Measurements from ENCODE around the gene ADRA1B.

Gene ADRA1B

DNA sequence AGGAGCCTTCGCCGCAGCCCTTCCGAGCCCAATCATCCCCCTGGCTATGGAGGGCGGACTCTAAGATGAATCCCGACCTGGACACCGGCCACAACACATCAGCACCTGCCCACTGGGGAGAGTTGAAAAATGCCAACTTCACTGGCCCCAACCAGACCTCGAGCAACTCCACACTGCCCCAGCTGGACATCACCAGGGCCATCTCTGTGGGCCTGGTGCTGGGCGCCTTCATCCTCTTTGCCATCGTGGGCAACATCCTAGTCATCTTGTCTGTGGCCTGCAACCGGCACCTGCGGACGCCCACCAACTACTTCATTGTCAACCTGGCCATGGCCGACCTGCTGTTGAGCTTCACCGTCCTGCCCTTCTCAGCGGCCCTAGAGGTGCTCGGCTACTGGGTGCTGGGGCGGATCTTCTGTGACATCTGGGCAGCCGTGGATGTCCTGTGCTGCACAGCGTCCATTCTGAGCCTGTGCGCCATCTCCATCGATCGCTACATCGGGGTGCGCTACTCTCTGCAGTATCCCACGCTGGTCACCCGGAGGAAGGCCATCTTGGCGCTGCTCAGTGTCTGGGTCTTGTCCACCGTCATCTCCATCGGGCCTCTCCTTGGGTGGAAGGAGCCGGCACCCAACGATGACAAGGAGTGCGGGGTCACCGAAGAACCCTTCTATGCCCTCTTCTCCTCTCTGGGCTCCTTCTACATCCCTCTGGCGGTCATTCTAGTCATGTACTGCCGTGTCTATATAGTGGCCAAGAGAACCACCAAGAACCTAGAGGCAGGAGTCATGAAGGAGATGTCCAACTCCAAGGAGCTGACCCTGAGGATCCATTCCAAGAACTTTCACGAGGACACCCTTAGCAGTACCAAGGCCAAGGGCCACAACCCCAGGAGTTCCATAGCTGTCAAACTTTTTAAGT, 819 bp downstream of the ADRA1B start:
- peak overlapping the region; percentile 34 for H3K4me3 ChIP-seq (ENCODE audit: control insufficient read depth, low read depth, low read length)
- TF ChIP-seq, protein P1, sequence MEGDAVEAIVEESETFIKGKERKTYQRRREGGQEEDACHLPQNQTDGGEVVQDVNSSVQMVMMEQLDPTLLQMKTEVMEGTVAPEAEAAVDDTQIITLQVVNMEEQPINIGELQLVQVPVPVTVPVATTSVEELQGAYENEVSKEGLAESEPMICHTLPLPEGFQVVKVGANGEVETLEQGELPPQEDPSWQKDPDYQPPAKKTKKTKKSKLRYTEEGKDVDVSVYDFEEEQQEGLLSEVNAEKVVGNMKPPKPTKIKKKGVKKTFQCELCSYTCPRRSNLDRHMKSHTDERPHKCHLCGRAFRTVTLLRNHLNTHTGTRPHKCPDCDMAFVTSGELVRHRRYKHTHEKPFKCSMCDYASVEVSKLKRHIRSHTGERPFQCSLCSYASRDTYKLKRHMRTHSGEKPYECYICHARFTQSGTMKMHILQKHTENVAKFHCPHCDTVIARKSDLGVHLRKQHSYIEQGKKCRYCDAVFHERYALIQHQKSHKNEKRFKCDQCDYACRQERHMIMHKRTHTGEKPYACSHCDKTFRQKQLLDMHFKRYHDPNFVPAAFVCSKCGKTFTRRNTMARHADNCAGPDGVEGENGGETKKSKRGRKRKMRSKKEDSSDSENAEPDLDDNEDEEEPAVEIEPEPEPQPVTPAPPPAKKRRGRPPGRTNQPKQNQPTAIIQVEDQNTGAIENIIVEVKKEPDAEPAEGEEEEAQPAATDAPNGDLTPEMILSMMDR (IDR thresholded peaks at IDR 0.05; ENCODE audit: control insufficient read depth, insufficient read depth, low read depth, low read length, missing control alignments): peak; percentile 31
- DNase-seq (ENCODE audit: low read depth): no peak

GRCh38 chr5:159917994-159918393, 1.7 kb downstream of the ADRA1B start:
- TF ChIP-seq, protein P1 (IDR thresholded peaks at IDR 0.05; ENCODE audit: control insufficient read depth, insufficient read depth, low read depth, low read length, missing control alignments): no peak
- DNase-seq (ENCODE audit: low read depth): no peak
- no peak overlapping the region for H3K4me3 ChIP-seq (ENCODE audit: control insufficient read depth, low read depth, low read length)

- DNase-seq (ENCODE audit: low read depth): no peak
- TF ChIP-seq, protein P1 (IDR thresholded peaks at IDR 0.05; ENCODE audit: control insufficient read depth, insufficient read depth, low read depth, low read length, missing control alignments): no peak
- no peak overlapping the region for H3K4me3 ChIP-seq (ENCODE audit: control insufficient read depth, low read depth, low read length)
Measured at GRCh38 chr5:159921721-159922120, 5.4 kb downstream of the ADRA1B start.

DNA sequence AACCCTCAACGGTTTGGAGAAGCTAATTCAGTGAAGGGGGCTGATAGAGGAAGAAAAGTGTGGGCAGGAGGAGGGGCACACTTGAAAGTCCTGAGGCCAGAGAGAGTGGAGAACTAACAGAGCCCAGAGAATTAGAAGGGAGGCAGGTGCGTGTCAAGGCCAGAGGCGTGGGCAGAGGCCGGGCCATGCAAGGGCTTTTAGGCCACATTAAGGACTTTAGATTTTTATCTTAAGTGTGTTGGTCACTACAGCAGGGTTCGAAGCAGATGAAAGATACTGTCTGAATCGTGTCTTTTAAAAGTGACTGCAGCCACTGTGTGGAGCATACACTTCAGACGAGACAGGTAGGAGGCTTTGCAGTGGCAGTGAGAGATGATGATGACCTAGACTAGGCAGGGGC, 6.7 kb downstream of the ADRA1B start:
- TF ChIP-seq, protein P1 (IDR thresholded peaks at IDR 0.05; ENCODE audit: control insufficient read depth, insufficient read depth, low read depth, low read length, missing control alignments): no peak
- no peak overlapping the region for H3K4me3 ChIP-seq (ENCODE audit: control insufficient read depth, low read depth, low read length)
- no peak for DNase-seq (ENCODE audit: low read depth)

DNA sequence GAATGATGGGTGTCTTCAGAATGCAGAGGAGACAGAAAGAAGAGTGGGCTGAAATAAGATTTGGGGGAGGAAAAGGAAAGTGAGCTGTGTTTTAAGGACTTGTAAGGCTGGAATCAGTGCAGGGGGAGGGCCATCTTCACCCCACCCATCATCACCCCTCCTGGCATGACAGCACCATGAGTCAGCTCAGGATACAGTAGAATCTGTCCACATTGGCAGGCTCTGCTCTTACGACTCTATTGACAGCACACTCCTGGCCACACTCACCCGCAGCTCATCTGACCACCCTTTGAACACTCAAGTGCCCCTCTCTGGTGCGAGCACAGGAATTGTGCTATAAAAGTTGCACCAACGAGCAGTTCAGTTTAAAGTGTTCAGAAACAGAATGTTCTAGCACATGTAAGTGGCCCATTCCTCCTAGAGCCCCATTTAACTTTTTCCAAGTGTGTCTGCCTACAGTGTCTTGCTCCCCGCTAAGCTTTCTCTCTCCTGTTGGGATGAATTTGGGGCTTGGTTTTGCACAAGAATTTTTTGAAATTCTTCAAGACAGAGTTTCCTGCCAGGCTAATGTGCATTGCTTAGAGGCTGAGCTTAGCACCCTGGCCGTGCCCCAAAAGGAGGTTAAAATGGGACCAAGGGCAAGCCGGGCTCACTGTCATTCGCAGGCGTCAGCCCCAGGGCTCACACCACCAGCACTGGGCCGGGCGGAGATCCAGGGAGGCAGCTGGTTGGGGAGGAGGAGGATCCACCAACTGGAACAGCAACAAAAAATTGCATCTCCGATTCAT, 12.0 kb downstream of the ADRA1B start:
- TF ChIP-seq, protein P1 (IDR thresholded peaks at IDR 0.05; ENCODE audit: control insufficient read depth, insufficient read depth, low read depth, low read length, missing control alignments): no peak
- no peak overlapping the region for H3K4me3 ChIP-seq (ENCODE audit: control insufficient read depth, low read depth, low read length)
- DNase-seq (ENCODE audit: low read depth): peak; percentile 52

GRCh38 chr5:159929176-159929575, 12.9 kb downstream of the ADRA1B start:
- no peak for DNase-seq (ENCODE audit: low read depth)
- H3K4me3 ChIP-seq (ENCODE audit: control insufficient read depth, low read depth, low read length): no peak overlapping the region
- TF ChIP-seq, protein P1 (IDR thresholded peaks at IDR 0.05; ENCODE audit: control insufficient read depth, insufficient read depth, low read depth, low read length, missing control alignments): no peak
